Measurements from ENCODE around the gene KLHL35.

The KLHL35 gene

DNA sequence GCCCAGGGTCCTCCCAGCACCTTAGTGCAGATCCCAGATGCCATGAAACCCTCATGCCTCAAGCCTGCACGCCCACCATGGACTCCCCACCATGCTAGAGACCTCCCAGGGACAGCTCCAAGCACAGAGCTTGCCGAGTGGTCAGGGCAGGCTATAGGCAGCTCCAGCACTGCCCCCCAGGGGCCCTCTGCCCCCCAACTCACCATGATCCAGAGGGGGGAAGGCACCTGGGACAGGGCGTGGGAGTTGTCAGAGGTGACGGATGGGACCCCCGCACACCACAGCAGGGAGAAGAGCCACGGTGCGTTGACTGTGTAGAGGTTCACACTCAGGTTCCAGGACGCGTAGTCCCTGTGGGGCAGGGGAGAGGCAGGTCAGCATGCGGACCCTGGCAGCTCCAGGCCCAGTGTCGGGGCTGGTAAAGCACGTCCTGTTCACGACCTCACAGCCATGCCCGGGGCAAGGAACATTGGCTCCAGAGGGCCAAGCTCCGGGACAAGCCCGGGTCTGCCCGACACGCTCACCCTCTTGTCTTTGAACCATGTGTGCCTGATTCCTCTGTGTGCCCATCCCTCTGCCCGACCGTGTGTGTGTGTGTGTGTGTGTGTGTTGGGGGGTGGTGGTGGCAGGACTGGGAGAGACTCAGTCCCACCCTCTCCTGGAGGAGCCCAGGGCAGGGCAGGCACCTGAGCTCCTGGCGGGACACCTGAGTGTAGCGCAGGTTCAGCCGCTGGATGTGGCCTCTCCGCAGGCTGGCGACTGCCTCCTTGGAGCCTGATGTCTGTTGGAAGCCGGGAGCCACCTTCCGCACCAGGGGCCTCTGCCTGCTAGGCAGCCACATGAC is 8.2 kb upstream of the KLHL35 start:
- DNase-seq (ENCODE audit: low spot score), result no peak

DNA sequence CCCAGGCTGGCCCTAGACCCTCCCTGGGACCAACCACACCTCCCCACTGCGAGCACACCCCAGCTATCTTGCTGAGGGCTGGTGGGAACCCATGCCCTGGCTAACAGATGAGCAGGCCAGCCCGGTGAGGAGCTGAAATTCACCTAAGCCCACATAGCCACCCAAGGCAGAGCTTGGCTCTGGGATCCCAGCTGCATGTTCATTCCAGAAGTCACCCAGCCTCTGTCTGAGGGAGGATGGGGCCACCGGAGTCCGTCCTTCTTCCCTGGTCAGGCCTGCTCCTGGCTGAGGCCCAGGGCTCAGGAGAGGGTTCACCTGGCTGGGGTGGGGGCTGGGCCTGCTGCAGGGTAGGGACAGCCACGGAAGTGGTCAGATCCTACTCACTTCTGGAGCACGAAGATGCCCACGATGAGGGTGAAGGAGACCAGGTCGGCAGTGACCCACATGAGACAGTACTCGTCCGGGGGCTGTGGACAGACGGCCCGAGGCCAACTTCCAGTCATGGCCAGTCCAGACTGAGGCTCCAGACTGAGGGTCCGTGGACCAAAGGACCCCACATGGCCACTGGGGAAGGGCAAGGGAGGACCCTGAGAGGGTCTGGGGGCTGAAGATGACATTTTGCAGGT is 6.6 kb upstream of the KLHL35 start:
- DNase-seq (ENCODE audit: low spot score), result no peak

DNA sequence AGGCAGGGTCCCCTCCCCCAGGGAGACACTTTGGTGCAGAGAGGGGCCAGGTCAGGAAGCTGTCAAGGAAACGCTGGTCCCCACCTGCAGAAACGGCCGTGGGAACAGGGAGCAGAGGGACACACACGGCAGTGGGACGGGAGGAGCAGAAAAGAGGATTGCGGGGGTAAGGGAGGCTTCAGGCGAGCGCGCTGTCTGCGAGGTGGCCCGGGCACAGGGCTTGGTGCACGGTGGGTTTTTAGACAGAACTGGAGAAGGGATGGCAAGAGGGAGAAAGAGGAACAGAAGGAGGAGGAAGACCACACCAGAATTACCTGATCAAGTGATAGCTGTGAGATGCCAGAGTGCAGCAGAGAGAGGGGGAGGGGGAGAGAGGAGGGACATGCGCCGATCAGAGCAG is 6.0 kb upstream of the KLHL35 start:
- DNase-seq (ENCODE audit: low spot score), result no peak

DNA sequence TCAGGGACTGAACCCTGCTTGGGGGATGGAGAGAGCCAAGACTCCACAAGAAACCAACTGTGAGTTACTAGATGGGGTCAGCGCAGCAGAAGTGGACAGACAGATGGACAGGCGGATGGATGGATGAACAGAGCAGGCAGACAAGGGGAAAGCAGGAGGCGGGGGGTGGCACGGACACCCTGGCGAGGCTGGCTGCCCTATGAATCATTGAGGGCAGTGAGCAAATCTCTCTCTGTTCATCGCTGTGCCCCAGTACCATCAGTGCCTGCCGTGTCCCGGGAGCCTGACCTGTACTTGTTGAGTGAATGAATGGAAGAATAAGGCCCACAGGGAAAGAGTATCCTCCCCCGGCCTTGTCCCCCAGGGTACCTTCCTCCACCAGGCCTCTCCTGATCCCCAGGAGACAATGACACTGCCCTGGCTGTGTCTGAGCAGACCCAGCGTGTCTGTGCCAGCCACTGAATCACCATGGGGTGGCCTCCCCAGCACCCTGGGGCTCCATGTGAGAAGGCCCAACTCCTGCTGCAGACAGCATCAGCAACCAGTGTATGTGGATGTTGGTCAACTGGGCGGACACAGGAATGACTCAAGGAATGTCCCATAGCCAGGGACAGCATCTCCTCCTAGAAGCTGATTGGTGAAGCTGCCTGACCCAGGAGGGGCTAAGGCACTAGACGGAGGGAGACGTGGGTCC is 5.1 kb upstream of the KLHL35 start:
- no peak for DNase-seq (ENCODE audit: low spot score)

DNA sequence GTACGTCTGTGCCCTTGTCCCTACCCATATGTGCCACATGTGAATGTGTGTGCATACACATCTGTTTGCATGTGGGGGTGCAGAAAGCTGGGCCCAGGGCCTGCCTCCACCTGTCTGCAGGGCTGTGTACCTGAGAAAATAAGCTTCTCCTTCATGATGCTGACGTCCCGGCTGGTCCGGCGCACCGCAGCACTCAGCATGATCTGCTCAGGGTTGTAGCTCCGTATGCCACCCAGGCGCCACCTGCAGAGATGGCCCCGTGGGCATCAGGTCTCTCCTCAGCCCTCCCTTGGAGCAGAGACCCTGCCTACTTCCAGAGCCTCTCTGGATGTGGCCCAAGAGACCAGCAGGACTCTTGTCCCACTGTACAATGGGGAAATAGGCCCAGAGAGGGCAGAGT is 3.8 kb upstream of the KLHL35 start:
- no peak for DNase-seq (ENCODE audit: low spot score)

DNA sequence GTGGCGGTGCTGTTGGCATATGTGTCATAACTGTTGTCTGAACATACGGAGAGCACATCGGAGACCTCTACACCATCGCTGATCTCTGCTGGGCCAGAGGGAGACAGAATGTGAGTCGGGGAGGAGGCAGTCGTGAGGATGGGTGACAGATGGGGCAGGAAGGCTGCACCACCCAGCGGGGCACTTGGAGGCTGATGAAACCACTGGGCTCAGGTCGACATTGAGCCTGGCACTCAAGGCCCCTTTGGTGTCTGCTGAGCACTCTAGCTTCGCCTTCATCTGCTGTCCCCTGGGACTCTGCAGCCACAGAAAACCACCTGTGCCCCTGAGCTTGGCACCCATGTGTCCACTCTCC is 2.5 kb upstream of the KLHL35 start:
- no peak for DNase-seq (ENCODE audit: low spot score)

DNA sequence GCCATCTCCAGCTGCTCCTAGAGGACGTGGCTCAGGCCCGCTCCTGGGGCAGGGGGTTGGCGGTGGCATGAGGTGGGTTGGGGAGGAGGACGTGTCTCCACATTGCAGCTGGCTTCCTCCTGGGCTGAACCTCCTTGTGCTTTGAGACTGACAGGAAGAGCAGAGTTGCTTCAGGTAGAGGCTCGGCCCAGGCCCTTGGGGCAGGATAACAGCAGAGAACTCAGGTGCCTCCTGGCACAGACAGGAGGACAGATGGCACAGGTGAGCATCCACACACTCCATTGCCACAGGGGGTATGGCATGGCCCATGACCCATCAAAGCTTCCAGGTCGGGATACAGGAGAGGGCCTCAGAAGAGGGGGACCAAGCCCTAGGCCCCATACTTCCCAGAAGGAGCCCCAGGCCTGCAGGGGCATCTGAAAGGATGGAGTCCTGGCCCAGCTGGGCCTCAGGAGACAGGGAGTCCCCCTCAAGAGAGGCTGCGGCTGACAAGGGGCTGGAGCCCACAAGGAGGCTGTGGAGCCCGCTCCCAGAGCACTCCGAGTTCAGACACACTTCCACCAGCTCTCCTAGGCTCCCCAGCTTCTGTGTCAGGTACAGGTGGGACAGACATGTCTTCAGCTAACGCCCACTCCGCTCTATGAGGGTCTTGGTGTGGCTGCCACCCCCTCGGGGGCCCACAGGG is 2.0 kb upstream of the KLHL35 start:
- DNase-seq (ENCODE audit: low spot score), result no peak

DNA sequence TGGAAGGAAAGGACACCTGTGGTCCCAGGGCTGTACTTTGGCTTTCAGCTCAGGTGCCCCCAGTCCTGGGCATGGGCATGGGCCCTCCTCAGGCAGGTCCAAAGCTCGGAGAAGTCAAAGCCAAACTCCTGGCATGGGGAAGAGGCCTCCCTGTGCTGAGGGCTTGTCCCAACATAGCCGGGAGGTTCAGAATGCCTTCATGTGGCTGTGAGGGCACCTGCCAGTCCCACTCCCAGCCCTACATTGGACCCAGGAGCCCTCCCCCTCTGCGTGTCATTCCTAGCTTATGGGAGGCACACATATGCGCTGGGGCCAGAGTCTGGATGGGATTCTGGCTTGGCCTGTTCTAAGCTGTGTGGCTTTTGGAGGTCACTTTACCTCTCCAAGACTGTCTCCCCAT is 1.0 kb upstream of the KLHL35 start:
- DNase-seq (ENCODE audit: low spot score), result no peak

DNA sequence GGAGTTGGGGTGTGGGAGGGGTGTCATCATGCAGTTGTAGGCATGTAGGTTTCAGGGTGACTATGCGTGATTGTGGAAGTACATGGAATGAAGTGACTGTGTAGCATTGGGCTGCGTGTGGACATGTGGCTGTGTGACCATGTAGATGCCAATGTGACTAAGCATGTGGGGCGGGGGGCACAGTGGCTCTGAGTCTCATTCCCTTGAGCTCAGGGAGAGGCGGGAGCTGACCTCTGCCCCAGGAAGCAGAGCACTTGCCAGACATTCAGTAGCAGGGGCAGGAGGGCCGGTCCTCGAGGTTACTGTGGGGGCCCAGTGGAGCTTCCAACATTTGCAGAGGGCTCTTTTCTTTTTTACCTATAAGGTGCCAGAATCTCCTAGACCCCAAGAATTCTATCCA is 440 bp upstream of the KLHL35 start:
- no peak for DNase-seq (ENCODE audit: low spot score)

DNA sequence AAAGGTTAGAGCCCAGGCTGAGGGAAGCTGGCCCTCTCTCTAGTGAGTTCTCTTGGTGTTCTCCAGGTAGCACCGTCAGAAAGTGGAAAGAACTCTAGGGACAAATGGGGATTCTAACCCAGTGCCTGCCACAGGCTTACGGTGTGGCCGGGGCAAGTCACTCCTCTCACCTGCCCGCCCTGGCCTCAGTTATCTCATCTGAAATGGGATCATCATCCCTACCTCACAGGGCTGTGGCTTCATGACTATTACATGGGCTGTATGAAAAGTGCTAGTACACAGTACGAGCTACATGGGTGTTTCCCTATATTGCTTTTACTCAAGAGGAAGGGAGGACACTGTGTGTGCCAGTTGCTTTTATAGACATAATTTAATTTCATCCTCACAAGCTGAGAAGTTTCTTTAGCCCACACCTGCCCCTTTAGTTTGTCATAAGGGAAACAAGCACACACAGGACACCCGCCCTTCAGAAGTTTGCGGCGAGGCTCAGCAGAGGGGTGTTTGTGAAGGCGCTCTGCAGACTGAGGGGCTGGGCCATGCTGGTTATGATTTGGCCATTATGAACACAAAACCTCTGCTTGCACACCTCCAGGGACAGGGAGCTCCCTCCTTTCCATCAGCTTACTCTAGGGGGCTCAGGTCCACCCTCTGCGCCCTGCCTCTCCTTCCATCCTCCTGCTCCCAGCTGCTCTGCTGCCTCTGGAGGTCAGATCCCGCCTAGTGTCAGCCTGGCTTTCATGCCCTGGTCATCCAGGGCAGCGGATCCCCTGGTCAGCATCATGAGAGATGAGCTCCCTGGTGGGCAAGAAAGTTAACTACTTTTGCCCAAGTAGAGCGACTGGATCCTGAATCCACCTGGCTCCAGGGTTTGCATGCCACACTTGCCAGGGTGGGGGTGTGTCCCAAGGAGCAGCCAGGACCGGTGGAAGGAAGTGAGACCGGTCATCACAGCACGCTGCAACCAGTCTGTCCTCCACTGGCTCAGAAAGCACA is 1.2 kb downstream of the KLHL35 start:
- no peak for DNase-seq (ENCODE audit: low spot score)

DNA sequence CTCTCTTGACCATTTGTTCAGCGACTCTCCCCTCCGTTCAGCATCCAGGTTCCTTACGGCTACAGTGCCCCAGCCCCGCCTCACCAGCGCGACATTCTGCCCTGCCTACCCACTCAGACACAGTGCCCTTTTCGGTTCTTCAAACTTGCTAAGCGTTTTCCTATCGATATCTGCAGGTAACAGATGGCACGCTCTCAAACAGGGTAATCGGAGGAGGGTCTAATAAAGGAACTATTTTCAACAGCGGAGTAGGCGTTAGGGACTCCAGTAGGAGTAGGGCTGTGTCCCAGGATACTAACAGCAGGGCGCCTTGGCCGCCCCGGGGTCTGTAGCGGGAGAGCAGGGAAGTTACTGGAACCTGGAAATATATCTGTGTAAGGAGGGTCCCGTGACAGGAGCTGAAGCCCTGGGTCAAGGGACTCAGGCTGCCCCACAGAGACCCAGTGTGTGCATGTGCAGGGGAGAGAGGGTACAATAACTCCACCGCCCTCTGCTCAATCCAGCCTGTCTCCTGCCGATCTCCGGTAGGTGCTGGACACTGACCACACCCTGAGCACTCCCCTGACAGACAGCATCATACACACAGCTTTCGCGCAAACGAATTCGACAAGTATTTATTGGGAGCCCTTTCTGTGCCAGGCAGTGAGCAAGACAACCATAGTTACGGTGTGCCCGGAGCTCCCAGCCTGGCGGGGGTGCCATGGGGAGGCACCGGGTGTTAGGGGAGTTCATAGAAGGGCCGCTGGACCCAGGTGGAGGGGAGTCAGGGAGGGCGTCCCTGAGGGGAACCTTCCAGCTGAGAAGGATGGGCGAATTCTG is 2.1 kb downstream of the KLHL35 start:
- no peak for DNase-seq (ENCODE audit: low spot score)

DNA sequence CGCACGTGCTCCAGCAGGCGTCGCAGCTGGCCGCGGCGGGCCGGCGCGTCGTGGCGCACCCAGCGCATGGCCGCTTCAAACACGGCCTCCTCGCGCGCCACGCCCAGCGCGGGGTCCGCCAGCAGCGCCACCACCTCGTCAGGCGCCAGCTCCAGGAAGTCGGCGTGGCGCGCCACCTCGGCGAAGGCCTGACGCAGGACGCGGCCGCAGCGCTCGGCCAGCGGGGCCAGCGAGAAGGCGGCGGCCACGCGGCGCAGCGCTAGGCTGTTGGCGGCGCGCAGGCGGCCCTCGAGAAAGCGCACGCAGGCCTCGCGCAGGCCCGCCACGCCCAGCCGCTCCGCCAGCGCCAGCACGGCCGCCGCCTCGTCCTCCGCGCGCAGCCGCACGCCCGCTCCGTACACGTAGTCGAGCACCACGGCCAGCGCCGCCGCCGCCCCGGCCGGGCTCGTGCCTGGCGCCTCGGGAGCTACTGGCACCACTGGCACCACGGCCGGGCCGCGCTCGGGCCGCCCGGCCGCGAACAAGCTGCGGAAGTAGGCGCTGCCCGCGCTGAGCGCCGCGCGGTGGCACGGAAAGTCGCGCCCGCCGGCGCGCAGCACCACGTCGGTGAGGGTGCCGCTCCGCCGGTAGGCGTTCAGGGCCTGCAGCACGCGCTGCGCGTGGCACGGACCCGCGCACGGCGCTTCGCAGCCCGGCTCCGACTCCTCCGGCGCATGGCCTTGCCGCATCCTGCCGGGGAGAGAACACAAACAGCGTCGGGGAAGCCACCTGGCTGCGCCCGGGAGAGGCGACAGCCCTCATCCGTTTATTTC is 2.9 kb downstream of the KLHL35 start:
- peak; percentile 53 for DNase-seq (ENCODE audit: low spot score)

DNA sequence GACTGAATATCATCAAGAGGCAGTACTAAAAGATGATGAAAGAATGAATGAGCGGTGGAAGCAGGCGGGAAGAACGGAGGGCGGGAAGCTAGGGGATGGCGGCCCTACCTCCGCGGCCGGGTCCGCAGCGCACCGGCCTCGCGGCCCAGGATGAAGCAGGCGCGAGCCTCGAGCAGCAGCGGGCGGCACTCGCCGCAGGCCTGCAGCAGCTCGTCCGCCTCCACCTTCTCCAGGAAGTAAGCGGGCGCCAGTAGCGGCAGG is 3.4 kb downstream of the KLHL35 start:
- DNase-seq (ENCODE audit: low spot score), result no peak

DNA sequence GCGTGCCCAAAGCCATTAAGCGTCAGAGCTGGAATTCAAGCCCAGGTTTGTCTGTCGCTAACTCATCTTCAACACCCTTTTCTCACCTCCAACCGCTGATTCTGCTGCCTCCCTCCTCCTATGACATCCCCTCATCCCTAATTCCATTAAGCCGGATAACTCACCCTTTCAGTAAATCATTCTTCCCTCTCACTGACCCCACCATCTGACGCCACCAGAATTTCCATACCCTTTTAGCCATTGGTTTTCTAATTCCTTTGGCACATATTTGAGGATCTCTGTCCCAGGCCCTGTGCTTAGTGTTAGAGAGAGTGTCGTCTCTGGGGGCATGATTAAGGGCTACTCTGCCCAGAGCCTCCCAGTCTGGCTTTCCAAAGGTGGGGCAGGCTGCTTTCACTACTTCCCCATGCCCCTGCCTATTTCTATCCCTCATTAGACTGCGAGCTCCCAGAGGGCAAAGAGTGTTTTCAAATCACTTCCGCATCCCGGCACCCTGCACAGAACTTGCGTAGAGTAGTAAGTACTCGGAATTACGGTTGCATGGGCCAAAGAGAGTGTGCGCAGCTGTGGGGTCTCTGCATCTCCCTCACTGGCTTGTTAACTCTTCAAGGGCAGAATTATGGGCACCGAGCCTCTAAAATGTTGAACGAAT is 3.9 kb downstream of the KLHL35 start:
- no peak for DNase-seq (ENCODE audit: low spot score)

DNA sequence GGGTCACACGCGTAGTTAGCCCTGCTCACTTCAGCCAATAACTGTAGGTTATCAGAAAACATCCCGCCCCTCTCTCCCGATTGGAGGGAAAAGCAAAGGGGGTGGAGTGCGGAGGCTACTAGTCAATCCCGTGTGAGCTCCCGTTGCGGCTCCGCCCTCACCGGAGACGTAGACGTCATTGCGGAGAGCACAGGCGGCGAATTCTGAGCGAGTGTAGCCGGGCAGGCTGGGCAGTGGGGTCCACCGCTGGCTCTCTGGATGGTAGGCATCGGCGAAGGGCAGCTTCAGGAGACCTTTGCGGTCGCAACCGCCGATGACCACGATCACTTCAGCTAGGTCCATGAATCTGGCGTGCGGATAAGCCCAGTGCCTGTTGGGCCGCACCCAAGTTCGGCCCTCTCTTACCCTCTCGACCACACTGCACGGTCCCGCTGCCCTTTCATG is 4.7 kb downstream of the KLHL35 start:
- DNase-seq (ENCODE audit: low spot score), result peak; percentile 82

DNA sequence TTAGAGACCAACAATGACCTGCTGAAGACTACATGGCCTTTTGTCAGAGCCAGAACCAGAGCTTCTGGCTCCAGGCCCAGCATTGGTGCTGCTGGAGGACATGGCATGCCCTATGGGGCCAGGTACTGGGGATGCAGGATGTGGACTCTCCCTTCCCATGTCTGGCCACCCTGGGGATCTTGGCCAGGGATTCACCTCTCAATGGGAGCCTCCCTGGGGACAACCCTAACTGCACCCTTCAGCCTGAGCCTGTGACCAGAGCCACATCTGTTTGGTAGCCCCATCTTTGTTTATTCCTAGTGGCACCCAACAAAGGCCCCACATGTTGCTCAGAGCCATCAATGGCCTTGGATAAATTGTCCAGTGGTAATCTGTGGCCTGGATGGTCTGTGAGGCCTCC is 5.8 kb downstream of the KLHL35 start:
- no peak for DNase-seq (ENCODE audit: low spot score)

DNA sequence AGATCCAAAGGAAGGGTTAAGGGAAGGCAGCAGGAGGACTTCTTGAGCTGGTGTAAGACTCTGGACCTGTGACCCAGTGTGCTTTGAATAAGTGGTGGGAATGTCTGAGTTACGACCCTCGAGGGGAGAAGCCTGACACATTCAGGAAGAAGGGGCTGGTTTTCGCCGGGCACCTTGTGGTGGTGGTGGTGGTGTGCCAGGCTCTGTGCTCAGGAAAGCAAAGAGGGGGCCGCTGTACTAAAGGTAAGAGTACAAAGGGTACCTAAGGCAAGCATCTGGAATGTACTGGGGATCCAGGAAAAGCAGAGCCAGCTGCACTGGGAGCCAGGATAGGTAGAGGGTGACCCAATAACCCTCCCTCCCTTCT is 6.3 kb downstream of the KLHL35 start:
- DNase-seq (ENCODE audit: low spot score), result no peak

DNA sequence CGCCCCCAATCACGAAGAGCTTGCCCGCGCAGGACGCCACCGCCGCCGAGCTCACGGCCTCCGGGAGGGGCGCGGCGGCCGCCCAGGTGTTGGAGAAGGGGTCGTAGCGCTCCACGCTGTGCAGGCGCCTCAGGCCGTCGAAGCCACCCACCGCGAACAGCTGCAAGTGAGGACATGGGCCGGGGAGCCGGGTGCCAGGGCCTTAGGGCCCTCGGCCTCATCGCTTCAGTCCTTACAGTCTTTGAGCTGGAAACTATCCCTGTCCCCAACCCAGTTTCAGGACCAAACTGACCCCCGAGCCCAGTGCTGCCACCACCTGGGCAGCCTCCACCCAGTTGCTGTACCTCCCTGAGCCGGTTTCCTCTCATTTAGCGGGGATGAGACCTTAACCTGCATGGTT is 7.6 kb downstream of the KLHL35 start:
- no peak for DNase-seq (ENCODE audit: low spot score)

DNA sequence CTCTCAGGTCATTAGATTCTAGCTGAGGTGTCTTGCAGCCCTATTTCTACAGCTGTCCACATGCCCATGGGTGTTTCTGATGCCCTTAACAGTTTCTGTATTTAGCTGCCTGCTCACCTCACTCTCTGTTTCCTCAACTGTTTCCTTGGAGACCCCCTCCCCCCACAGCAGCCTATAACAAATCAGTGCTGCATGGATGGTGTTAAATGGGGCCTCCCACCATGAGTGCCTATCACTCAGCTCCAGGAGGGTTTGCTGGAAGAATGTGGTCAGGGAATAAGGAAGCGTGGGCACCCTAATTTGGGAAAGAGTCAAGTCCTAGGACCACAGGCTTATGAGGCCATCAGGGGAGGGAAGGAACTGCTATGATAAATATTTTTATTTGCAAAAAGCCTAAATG is 8.6 kb downstream of the KLHL35 start:
- DNase-seq (ENCODE audit: low spot score), result no peak

DNA sequence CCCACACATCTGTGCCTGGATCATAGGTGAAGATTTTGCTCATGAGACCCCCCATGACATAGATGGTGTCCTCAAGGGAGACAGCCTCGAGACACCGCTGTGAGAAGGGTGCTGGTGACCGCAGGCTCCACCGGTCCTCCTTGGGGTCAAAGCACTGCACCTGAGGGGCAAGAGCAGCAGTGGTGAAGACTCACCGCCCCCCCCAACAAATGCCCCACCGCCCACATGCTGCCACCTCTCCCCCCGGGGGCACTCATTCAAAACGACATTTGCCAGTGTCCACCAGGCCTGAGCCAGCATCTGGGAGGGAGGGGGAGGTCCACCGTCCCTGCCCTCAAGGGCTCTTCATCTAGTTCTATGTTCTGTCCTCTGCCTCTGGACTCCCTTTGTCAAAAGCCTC is 9.3 kb downstream of the KLHL35 start:
- DNase-seq (ENCODE audit: low spot score), result no peak

All from Ammon's horn (tissue), 1 donor.